ENCODE measurements around the gene ZMIZ2.
"Not testable (repeated sequence)": the region's sequence is repeated elsewhere in the genome, so short reads cannot be mapped to it uniquely, and the experiment has no call there.

The ZMIZ2 gene

GRCh38 chr7:44769776-44770294 lies 21.2 kb downstream of the ZMIZ2 start:
- no peak for DNase-seq (ENCODE audit: low read depth in 2 of 2)

- no peak for DNase-seq (ENCODE audit: low read depth in 2 of 2)
These were observed 22.7 kb downstream of the ZMIZ2 start for GRCh38 chr7:44771358-44771757.

DNA sequence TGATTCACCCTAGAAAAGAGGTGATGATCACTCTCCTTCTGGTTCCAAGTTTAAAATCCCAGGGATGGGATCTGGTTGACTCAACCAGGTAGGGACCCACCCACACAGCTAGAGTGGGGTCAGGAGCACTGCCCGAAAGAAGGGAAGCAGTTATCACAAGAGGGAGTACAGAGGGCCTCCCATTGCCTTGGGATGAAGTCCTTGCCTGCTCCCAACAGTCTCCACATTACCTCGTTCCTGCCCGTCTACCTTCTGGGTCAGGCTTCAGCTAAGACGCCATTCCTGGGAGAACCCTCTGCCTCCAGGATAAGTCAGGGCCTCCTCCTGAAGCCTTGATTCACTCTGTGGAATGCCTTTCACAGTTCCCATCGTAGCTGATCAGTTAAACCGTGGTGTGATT lies 23.8 kb downstream of the ZMIZ2 start:
- DNase-seq (ENCODE audit: low read depth in 2 of 2): no peak

DNA sequence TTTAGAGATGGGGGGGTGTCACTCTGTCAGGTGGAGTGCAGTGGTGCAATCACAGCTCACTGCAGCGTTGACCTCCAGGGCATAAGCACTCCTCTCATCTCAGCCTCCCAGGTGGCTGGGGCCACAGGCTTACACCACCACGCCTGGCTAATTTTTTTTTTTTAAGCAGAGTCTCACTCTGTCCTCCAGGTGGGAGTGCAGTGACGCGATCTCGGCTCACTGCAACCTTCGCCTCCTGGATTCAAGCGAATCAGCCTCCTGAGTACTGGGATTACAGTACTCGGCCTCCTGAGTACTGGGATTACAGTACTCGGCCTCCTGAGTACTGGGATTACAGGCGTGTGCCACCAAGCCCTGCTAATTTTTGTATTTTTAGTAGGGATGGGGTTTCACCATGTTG lies 24.2 kb downstream of the ZMIZ2 start:
- DNase-seq (ENCODE audit: low read depth in 2 of 2): no peak

GRCh38 chr7:44774486-44774885 lies 25.8 kb downstream of the ZMIZ2 start:
- DNase-seq (ENCODE audit: low read depth in 2 of 2): not testable (repeated sequence)

GRCh38 chr7:44775383-44776107 lies 26.9 kb downstream of the ZMIZ2 start:
- DNase-seq (ENCODE audit: low read depth in 2 of 2): no peak

DNA sequence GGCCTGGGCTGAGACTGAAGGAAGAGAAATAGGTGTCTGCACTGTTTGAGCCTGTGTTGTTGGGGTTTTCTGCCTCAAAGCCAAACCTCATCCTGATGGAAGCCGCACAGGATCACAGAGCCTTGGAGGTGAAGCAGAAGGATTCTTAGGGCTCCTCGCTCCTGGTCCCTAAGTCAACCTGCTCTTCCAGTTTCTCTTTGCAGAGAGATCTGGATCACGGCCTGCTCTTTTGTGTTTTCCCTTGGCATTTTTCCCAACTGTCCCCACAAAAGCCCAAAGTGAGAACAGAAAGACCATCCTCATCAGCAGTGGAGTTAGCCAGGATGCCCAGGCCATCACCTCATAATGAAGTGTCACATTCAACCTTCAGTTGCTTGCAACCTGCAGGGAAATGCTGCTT lies 27.6 kb downstream of the ZMIZ2 start:
- DNase-seq (ENCODE audit: low read depth in 2 of 2): no peak

- no peak for DNase-seq (ENCODE audit: low read depth in 2 of 2)
These were observed 33.8 kb downstream of the ZMIZ2 start for GRCh38 chr7:44782460-44782859.

DNA sequence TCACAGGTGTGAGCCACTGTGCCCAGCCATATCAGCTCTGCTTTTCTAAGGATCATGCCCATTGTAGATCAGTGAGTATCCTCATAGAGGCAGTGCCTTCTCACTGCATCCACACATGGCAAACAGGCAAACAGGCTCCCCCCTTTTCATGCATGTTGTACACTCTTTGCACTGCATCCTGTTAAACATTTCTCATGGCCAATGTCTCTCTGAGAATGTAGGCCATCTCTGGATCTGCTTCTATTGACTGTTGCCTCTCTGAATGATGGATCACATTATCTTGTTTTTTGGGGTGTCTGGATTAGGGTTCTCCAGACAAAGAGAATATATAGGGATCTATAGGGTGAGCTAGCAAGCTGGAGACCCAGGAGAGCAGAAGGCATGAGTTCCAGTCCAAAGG lies 34.8 kb downstream of the ZMIZ2 start:
- no peak for DNase-seq (ENCODE audit: low read depth in 2 of 2)

DNA sequence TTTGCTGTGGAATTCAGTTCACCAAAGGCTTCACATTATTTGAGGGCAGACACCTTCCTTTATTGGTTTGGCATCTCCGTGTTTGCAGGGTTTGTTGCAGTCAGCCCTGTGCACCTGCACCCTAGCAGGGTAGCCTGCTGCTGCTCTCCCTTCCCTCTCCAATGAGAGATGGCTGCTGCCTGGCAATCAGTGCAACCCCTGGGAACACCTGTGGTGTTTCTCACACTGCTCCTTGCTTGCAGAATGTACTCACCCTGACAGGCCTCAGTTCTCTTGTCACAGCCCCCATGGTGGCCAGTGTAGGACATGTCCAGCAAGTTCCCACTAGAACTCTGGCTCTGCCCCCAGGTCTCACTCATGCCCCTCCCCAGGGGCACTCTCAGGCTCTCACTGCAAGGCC lies 35.7 kb downstream of the ZMIZ2 start:
- no peak for DNase-seq (ENCODE audit: low read depth in 2 of 2)

DNA sequence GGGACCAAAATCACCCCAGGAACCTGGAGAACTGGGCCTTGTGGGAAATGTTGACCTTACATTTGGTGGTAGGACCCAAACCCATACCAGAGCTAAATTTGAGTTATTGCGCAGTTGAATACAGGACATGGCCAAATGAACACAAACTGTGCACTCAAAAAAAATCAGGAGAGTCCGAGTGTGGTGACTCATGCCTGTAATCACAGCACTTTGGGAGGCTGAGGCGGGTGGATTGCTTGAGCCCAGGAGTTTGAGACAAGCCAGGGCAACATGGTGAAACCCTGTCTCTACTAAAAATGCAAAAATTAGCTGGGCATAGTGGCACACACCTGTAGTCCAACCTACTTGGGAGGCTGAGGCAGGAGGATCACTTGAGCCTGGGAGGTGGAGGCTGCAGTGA lies 36.6 kb downstream of the ZMIZ2 start:
- DNase-seq (ENCODE audit: low read depth in 2 of 2): not testable (repeated sequence)

- DNase-seq (ENCODE audit: low read depth in 2 of 2): no peak
These were observed 38.4 kb downstream of the ZMIZ2 start for GRCh38 chr7:44787041-44787440.

DNA sequence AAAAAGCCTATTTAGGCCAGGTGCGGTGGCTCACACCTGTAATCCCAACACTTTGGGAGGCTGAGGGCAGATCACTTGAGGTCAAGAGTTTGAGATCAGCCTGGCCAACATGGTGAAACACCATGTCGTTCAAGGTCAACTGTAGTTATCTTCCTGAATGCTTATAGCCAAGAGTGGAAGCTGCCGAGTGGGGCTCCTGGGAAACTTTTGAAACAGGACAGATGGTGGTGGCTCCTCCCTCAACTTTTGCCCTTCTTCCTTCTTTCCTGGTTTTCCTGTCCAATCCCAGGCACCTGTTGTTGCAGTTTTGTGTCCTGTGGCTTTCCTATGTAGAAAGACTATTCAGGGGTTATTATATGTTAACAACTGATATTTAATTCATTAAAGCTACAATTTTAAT lies 39.1 kb downstream of the ZMIZ2 start:
- no peak for DNase-seq (ENCODE audit: low read depth in 2 of 2)

DNA sequence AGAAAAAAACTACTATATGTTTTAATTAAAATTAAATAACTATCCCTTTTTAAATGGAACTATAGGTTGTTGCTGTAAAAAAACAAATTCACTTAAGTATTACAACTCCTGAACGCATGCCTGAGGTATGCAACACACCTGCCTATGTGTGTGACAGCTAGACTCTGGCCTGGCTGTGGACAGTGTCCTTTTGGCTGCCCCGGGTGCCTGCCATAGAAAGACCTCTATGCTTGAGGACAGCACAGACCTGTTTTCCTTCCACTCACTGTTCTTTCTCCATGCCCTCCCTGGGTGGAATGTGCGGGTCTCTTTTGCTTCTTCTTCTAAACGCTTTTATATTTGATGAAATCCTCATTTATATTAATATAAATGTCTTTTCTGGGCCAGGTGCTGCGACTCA lies 41.3 kb downstream of the ZMIZ2 start:
- no peak for DNase-seq (ENCODE audit: low read depth in 2 of 2)

DNA sequence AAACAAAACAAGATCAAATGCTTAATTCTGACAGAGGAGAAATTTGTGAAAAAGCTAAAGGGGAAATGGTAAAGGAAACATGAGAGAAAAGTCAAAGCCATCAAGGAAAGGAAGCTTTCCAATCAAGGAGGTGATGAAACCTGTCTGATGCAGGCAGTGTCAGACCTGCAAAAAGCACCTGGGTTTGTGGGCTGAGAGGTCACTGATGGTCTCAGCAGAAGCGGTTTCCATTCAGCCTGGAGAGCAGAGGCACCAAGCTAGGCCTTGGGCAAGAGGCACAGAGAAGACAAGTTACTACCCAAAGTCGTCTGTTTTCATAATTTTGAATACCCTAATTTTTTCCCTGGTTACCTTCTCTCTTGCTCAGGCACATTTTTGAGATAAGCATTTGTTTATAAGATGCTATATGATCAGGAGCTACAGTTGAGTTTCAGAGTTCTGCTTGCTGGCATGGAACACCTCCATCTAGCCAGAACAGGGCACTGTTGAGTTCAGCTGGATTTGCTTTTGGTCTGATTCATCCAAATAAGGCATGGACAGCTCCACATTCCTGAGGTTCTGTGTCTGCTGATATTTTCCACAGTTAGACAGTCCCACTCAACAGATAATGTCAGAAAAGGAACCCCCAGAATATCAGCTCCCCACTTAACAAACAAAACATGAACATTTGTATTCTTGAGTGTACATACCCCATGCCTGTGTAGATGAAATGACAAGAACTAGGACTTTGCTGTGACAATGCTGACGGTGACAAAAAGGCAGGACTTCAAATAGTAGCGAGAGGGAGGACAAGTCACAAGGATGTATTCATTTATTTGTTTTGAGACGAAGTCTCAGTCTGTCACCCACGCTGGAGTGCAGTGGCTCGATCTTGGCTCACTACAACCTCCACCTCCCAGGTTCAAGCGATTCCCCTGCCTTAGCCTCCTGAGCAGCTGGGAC lies 42.9 kb downstream of the ZMIZ2 start:
- DNase-seq (ENCODE audit: low read depth in 2 of 2): no peak

DNA sequence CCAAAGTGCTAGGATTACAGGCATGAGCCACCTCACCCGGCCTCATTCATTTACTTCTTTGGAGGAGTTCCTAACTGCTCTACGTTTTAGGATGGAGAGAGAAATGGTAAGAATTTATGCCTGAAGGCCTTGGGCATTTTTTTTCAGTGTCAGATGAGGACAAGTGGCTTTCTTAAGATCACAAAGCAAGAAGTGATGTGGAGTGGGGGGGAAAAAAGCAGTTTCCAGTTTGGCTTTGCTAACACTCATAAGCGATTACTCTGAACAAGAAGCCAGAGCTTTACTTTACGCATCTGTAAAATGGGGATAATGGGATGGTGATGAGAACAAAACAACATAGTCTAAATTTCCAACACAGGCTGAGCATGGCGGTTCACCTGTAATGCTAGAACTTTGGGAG lies 45.3 kb downstream of the ZMIZ2 start:
- no peak for DNase-seq (ENCODE audit: low read depth in 2 of 2)

GRCh38 chr7:44794331-44794730 lies 45.7 kb downstream of the ZMIZ2 start:
- DNase-seq (ENCODE audit: low read depth in 2 of 2): no peak

GRCh38 chr7:44796034-44796503 lies 47.4 kb downstream of the ZMIZ2 start:
- no peak for DNase-seq (ENCODE audit: low read depth in 2 of 2)

DNA sequence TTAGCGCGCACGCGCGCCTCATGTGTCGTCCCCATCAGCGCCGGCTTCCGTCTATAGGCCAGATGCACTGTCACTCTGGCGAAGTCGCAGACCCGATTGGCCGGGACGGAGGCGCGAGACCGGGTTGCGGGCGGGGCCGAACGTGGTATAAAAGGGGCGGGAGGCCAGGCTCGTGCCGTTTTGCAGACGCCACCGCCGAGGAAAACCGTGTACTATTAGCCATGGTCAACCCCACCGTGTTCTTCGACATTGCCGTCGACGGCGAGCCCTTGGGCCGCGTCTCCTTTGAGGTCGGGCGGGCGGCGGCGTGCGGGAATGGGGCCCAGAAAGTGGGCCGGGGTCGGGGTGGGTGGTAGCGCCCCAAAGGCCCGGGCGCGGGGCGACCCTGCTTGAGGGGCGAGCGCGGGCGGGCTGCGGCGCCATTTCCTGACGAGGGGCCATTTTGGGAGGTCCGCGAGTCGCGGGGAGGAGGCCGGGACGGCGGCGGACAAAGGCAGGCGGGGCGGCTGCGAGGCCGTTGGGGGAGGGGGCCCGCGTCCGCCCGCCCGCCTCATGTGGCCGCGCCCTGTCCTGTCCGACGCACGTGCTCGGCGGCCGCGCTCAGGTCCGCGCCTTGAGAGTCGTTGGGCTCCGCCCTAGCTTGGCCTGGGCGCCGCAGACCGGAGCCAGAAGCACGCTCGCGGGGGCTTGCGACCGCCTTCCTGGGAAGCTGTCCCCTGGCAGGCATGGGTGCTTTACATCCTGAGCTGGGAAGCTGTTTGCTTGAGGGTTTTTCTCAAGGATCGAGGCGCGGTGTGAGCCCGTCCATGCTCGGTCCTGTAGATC lies 48.1 kb downstream of the ZMIZ2 start, which contains the start of gene PPIA:
Gene PPIA (plus strand): TSS at position 178 of the 825 bp plus-strand sequence. CDS start 44 bp downstream, at position 222.
- peak; percentile 98 for DNase-seq (ENCODE audit: low read depth in 2 of 2)

DNA sequence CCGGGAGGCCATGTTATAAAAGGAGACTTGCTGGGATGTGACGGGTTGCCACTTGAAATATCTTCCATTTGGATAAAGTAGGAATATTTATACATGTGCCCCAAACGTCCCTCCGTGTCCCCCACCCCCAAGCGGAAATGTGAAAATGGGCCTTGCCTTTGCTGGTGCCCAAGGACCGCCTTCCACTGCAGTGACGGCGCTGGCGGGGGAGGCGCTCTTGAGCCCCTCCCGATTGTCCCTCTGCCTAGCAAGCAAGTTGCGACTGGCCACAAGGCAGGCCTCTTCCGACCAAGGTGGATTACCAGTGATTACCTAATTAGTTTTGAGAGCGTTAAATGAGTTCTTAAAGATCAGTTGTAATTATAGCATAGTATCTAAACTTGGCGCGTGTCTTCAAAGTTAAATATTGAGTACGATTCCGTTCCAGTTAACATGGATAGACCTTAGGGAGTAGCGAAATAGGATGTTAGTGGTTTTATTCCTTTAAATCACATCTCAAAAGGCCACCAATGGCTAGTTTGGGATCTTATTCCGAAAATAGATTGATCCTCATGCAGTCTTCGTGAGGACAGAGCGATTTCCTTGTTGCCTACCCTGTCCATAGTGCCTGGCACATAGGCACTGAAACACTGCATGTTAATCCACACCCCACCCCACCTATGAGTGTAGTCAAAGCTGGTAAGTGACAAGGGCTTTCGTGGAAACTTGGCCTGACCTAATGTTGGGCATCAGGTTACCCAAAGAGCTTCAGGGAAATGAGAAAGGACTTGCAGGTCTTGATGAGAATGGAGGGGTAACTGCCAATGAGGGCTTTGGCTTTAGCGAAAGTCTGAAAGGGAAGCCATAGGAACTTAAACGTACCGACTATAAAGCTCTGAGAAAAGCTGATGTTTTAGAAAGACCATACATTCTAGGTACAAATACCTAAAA lies 48.9 kb downstream of the ZMIZ2 start:
- peak; percentile 73 to 76 for DNase-seq (ENCODE audit: low read depth in 2 of 2)

Data from stimulated activated CD8-positive, alpha-beta memory T cell treated with anti-CD3 and anti-CD28 coated beads, Interleukin-2, amount 100 ng/mL, for 48 hours (primary cell).